IMR-90 (cell line): Measurements from ENCODE around the gene CFD. TPM values are rescaled to one million over a fixed set of nuclear protein-coding genes. Genes with fewer than 3 reads are reported as not detected.

Experiments
- ATAC-seq: fragments of 200-7000 bp; cut with Tn5 transposase; 2 replicates; pipeline ENCODE4 v1.9.1; 2020; ENCODE audit warnings: low read depth, mild to moderate bottlenecking, moderate library complexity
- BruUV-seq: library from RNA; stranded (reverse); fragments of 400-500 nt; replicated peaks from 2 replicates; lab custom pipeline; 2021; lab: Mats Ljungman, UMichigan
- CTCF ChIA-PET: fragments of 300-600 bp; formaldehyde crosslinking; extraction: SDS; loops from one replicate; lab custom pipeline; 2021; ENCODE audit warnings: antibody characterized with exemption; lab: Yijun Ruan, JAX
- POLR2A ChIA-PET: fragments of 300-600 bp; sonication (Branson Sonifier 250); formaldehyde crosslinking; loops from one replicate; lab custom pipeline; 2022; ENCODE audit warnings: antibody characterized with exemption; ENCODE audit not compliant: unreplicated experiment; lab: Charles Lee
- DNase-seq: peaks from one replicate; pipeline ENCODE4 v3.0.0; 2013
- H2AFZ ChIP-seq: replicated peaks from 2 replicates; pipeline ENCODE3; 2013; ENCODE audit warnings: low read length, mild to moderate bottlenecking; ENCODE audit not compliant: poor library complexity
- H2AK5ac ChIP-seq: 2 replicates; pipeline ENCODE4 v1.6.1; 2013; ENCODE audit warnings: low read depth, low read length, inconsistent platforms
- H2AK9ac ChIP-seq: replicated peaks from 2 replicates; pipeline ENCODE3; 2013; ENCODE audit warnings: mild to moderate bottlenecking, low read depth, low read length, moderate library complexity; ENCODE audit not compliant: poor library complexity
- H2BK120ac ChIP-seq: 2 replicates; pipeline ENCODE4 v1.6.1; 2013; ENCODE audit warnings: low read depth, low read length, inconsistent platforms
- H2BK15ac ChIP-seq: 3 replicates; pipeline ENCODE4 v1.6.1; 2013; ENCODE audit warnings: low read depth, low read length, inconsistent platforms
- H2BK20ac ChIP-seq: 2 replicates; pipeline ENCODE4 v1.6.1; 2013; ENCODE audit warnings: low read depth, mild to moderate bottlenecking, inconsistent platforms, low read length, moderate library complexity
- H2BK5ac ChIP-seq: 2 replicates; pipeline ENCODE4 v1.6.1; 2013; ENCODE audit warnings: mild to moderate bottlenecking, low read depth, low read length, inconsistent platforms; ENCODE audit not compliant: poor library complexity, severe bottlenecking
- H3K14ac ChIP-seq: replicated peaks from 2 replicates; pipeline ENCODE4 v1.6.1; 2013; ENCODE audit warnings: low read depth, low read length, inconsistent platforms
- H3K18ac ChIP-seq: 2 replicates; pipeline ENCODE4 v1.6.1; 2013; ENCODE audit warnings: low read depth, low read length, control low read depth
- H3K23ac ChIP-seq: 2 replicates; pipeline ENCODE4 v1.6.1; 2013; ENCODE audit warnings: low read depth, low read length, inconsistent platforms
- H3K27ac ChIP-seq: 2 replicates; pipeline ENCODE4 v1.5.1; 2013; ENCODE audit warnings: mild to moderate bottlenecking, control low read depth, low read length; ENCODE audit not compliant: insufficient read depth
- H3K27me3 ChIP-seq: 2 replicates; pipeline ENCODE4 v1.6.1; 2013; ENCODE audit warnings: low read length; ENCODE audit not compliant: control insufficient read depth, insufficient read depth
- H3K36me3 ChIP-seq: 2 replicates; pipeline ENCODE4 v1.6.1; 2013; ENCODE audit warnings: low read length, mixed read lengths; ENCODE audit not compliant: control insufficient read depth, insufficient read depth
- H3K4ac ChIP-seq: 2 replicates; pipeline ENCODE4 v1.6.1; 2013; ENCODE audit warnings: low read depth, low read length, inconsistent platforms
- H3K4me1 ChIP-seq: 2 replicates; pipeline ENCODE4 v1.6.1; 2013; ENCODE audit warnings: low read length, mixed read lengths; ENCODE audit not compliant: control insufficient read depth, insufficient read depth
- H3K4me2 ChIP-seq: 2 replicates; pipeline ENCODE4 v1.6.1; 2013; ENCODE audit warnings: low read depth, mild to moderate bottlenecking, control low read depth, low read length, moderate library complexity
- H3K4me3 ChIP-seq: 2 replicates; pipeline ENCODE4 v1.5.1; 2013; ENCODE audit warnings: low read depth, mild to moderate bottlenecking, control low read depth, low read length, moderate library complexity; ENCODE audit not compliant: insufficient read depth
- H3K56ac ChIP-seq: 2 replicates; pipeline ENCODE4 v1.6.1; 2013; ENCODE audit warnings: low read length, inconsistent platforms; ENCODE audit not compliant: insufficient read depth; ENCODE audit errors: extremely low read depth
- H3K79me1 ChIP-seq, 2 experiments: 2 replicates each; pipeline ENCODE4 v1.6.1; 2013; ENCODE audit warnings: low read length in 2 of 2, inconsistent platforms in 1 of 2, low read depth in 1 of 2
- H3K9ac ChIP-seq: 2 replicates; pipeline ENCODE4 v1.6.1; 2013; ENCODE audit warnings: low read depth, low read length, control low read depth
- H3K9me1 ChIP-seq: 2 replicates; pipeline ENCODE4 v1.6.1; 2013; ENCODE audit warnings: low read length, inconsistent platforms; ENCODE audit not compliant: insufficient read depth
- H3K9me3 ChIP-seq: 2 replicates; pipeline ENCODE4 v1.6.1; 2013; ENCODE audit warnings: low read length; ENCODE audit not compliant: control insufficient read depth, insufficient read depth
- H4K20me1 ChIP-seq: 2 replicates; pipeline ENCODE4 v1.6.1; 2013; ENCODE audit warnings: low read length, inconsistent platforms; ENCODE audit not compliant: insufficient read depth
- H4K5ac ChIP-seq: 2 replicates; pipeline ENCODE4 v1.6.1; 2013; ENCODE audit warnings: mild to moderate bottlenecking, low read depth, low read length, control low read depth
- H4K8ac ChIP-seq, 2 experiments: 2 replicates each; pipeline ENCODE4 v1.6.1; 2013; ENCODE audit warnings: low read depth in 2 of 2, low read length in 2 of 2, control low read depth in 1 of 2, inconsistent platforms in 1 of 2
- H4K91ac ChIP-seq: 2 replicates; pipeline ENCODE4 v1.6.1; 2013; ENCODE audit warnings: low read depth, low read length, inconsistent platforms; ENCODE audit not compliant: insufficient read depth
- SMC3 ChIP-seq: fragments of 150-350 bp; IDR thresholded peaks from 2 replicates; pipeline ENCODE4 v1.6.1; 2016; ENCODE audit warnings: low read depth, mild to moderate bottlenecking, antibody characterized with exemption, low read length, moderate library complexity
- WGBS, 2 experiments: methylation state at CpG; one replicate each; pipeline versions ENCODE4 v1.1.5 to v1.1.7; 2013; ENCODE audit warnings: missing lambda C conversion rate in 2 of 2; ENCODE audit not compliant: insufficient read length in 1 of 2; ENCODE audit errors: extremely low coverage in 2 of 2; 5-methylcytosine and 5-hydroxymethylcytosine counted together
- dilution Hi-C: fragments of 300-500 bp; cut with HindIII; formaldehyde crosslinking; loops from one replicate; pipeline ENCODE4 v1.14.3; 2018; ENCODE audit warnings: low sequenced_read_pairs; ENCODE audit not compliant: unreplicated experiment
- in situ Hi-C: fragments of 300-500 bp; cut with MboI; formaldehyde crosslinking; loops from 3 replicates; pipeline ENCODE4 v1.14.3; 2019; ENCODE audit warnings: low sequenced_read_pairs, inconsistent platforms, mixed read lengths
- intact Hi-C: fragments of 100-400 bp; cut with micrococcal nuclease; formaldehyde crosslinking; loops from 2 replicates; pipeline ENCODE4 v1.10.0; 2022
- polyA plus RNA-seq, 3 experiments: library from polyadenylated mRNA; depleted of rRNA; stranded (reverse); fragments of >200 nt; gene quantifications; 2 replicates each; pipeline ENCODE4 v1.2.3, GENCODE V29; 2012; ENCODE audit warnings: low replicate concordance in 1 of 3
- total RNA-seq: library from RNA; depleted of rRNA; stranded (reverse); fragments of >200 nt; gene quantifications from 2 replicates; pipeline ENCODE4 v1.2.3, GENCODE V29; 2012

The CFD gene
- total and polyA plus RNA-seq, 2 of the 4 experiments (the other 2 are of a cell fraction), result 1.4 to 2.8 TPM

DNA sequence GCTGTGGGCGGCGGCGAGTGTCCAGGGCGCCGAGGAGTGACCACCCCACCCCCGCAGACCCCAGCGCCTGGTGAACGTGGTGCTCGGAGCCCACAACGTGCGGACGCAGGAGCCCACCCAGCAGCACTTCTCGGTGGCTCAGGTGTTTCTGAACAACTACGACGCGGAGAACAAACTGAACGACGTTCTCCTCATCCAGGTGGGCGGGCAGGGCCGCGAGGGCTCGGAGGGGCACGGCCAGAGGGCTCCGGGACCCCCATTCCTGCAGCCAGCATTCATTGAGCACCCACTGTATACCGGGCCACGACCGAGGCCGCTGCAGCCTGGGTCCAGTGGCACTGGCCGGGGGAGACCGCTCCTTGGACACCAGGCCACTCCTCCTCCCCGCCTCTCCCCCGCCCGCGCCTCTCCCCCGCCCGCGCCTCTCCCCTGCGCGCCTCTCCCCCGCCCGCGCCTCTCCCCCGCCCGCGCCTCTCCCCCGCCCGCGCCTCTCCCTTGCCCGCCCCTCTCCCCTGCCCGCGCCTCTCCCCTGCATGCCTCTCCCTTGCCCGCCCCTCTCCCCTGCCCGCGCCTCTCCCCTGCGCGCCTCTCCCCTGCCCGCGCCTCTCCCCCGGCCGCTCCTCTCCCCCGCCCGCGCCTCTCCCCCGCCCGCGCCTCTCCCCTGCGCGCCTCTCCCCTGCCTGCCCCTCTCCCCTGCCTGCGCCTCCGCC, 15.5 kb upstream of the CFD start:
- H3K27me3 ChIP-seq, result peaks cover 20% of the 10 kb centered on the region
- H3K4me2 ChIP-seq, result peak overlapping the region; percentile 51
- in situ Hi-C loops, result no loop called here

More for the DNA sequence above, 15.5 kb upstream of the CFD start:
- Histone ChIP-seq H3K56ac (no peak overlapping the region), H2BK20ac (no peak overlapping the region), H2AK9ac (peak overlapping the region; percentile 55), H3K18ac (no peak overlapping the region), H3K23ac (no peak overlapping the region), H3K36me3 (no peaks in the 10 kb centered on the region), H2BK120ac (no peak overlapping the region), H3K4ac (no peak overlapping the region), H4K91ac (no peak overlapping the region), H4K20me1 (no peaks in the 10 kb centered on the region; the same call in 1 of the 2 replicates), H3K27ac (no peak overlapping the region), H4K5ac (no peak overlapping the region), H3K9me3 (no peaks in the 10 kb centered on the region), H3K79me1 (no peaks in the 10 kb centered on the region), H3K9me1 (no peaks in the 10 kb centered on the region), H3K14ac (no peak overlapping the region), H3K9ac (no peak overlapping the region), H2BK5ac (no peak overlapping the region), H2BK15ac (no peak overlapping the region), H4K8ac (no peak overlapping the region), H3K4me3 (peak overlapping the region; percentile 10; the same call in 1 of the 2 replicates), H2AK5ac (no peak overlapping the region; the same call in 1 of the 2 replicates), H2AFZ (peak overlapping the region; percentile 71), H3K4me1 (peaks cover 2% of the 10 kb centered on the region; the same call in 1 of the 2 replicates)
- ChIA-PET CTCF (no interaction called here), POLR2A (no interaction called here)
- 2% methylated on average over 13 of the region's 70 CpGs; no CpG with 5 or more reads in 1 of the 2 experiments for WGBS, 2 experiments
- DNase-seq (no peak), ATAC-seq (0 out of 2 replicates have a peak, but pooled peaks have one; percentile 36)
- no peak for TF ChIP-seq SMC3
- dilution Hi-C loops, result no loop called here
- BruUV-seq, result no TSS peak
- intact Hi-C loops, result no loop called here
